Activated naive CD8-positive, alpha-beta T cell treated with anti-CD3 and anti-CD28 coated beads, Interleukin-2, amount 50 U/mL, for 24 hours (primary cell): Measurements from ENCODE around the gene CDH12.
"Not testable (repeated sequence)": the region's sequence is repeated elsewhere in the genome, so short reads cannot be mapped to it uniquely, and the experiment has no call there.

Source experiments
- ATAC-seq: fragments of 150-1000 bp; cut with Tn5 transposase; one replicate; pipeline ENCODE4 v1.10.0; 2021
- DNase-seq: peaks from one replicate; pipeline ENCODE4 v3.0.0; 2021
- H3K27ac Mint-ChIP-seq: one replicate; pipeline ENCODE4 v1.8.0; 2021; ENCODE audit warnings: mild to moderate bottlenecking, mixed read lengths
- H3K27me3 Mint-ChIP-seq: one replicate; pipeline ENCODE4 v1.8.0; 2021; ENCODE audit warnings: mixed read lengths
- H3K36me3 Mint-ChIP-seq: one replicate; pipeline ENCODE4 v1.8.0; 2021; ENCODE audit warnings: low read depth, mixed read lengths
- H3K4me1 Mint-ChIP-seq: one replicate; pipeline ENCODE4 v1.8.0; 2021; ENCODE audit warnings: mixed read lengths
- H3K4me3 Mint-ChIP-seq: one replicate; pipeline ENCODE4 v1.8.0; 2021; ENCODE audit warnings: mild to moderate bottlenecking, moderate library complexity, mixed read lengths
- H3K9me3 Mint-ChIP-seq: one replicate; pipeline ENCODE4 v1.8.0; 2021; ENCODE audit warnings: mixed read lengths

Gene CDH12

DNA sequence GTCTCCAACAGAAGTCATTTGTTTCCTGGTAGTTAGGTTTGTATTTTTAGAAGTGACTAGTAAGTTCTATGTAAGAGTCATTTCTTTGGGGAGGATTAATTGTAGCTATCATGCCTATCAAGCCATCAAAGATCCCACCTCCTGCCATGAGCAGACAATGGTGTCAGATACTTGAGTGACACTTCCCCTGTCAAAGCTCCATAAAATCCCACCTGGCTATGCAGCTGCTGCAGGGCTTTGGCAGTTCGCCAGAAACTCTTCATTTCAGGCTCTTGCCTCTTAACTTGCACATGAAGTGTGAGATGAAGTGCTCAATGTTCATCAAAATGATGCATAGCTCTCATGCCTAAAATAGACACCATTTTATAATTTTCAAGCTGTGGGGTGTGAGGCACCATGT lies 312.1 kb downstream of the CDH12 start:
- Mint-ChIP-seq H3K9me3 (peaks cover 9% of the 10 kb centered on the region), H3K27ac (no peak overlapping the region), H3K27me3 (no peaks in the 10 kb centered on the region), H3K4me1 (no peaks in the 10 kb centered on the region), H3K36me3 (no peaks in the 10 kb centered on the region), H3K4me3 (no peak overlapping the region)
- no peak for DNase-seq
- no peak for ATAC-seq

GRCh38 chr5:22539762-22540161 lies 313.4 kb downstream of the CDH12 start:
- Mint-ChIP-seq H3K4me3 (no peak overlapping the region), H3K27ac (no peak overlapping the region), H3K36me3 (no peaks in the 10 kb centered on the region), H3K27me3 (no peaks in the 10 kb centered on the region), H3K9me3 (peaks cover 9% of the 10 kb centered on the region), H3K4me1 (no peaks in the 10 kb centered on the region)
- DNase-seq (no peak), ATAC-seq (no peak)

- Mint-ChIP-seq H3K36me3 (no peaks in the 10 kb centered on the region), H3K4me1 (no peaks in the 10 kb centered on the region), H3K4me3 (no peak overlapping the region), H3K9me3 (no peaks in the 10 kb centered on the region), H3K27me3 (no peaks in the 10 kb centered on the region), H3K27ac (no peak overlapping the region)
- no peak for DNase-seq
- no peak for ATAC-seq
Measured at GRCh38 chr5:22531986-22532385, 321.2 kb downstream of the CDH12 start.

- Mint-ChIP-seq H3K9me3 (peaks cover 17% of the 10 kb centered on the region), H3K27me3 (no peaks in the 10 kb centered on the region), H3K27ac (no peak overlapping the region), H3K4me1 (no peaks in the 10 kb centered on the region), H3K4me3 (no peak overlapping the region), H3K36me3 (no peaks in the 10 kb centered on the region)
- DNase-seq (no peak), ATAC-seq (no peak)
Measured at GRCh38 chr5:22521521-22521920, 331.6 kb downstream of the CDH12 start.

- not testable (repeated sequence) for H3K27me3 Mint-ChIP-seq, ATAC-seq, H3K36me3 Mint-ChIP-seq, H3K4me1 Mint-ChIP-seq, H3K4me3 Mint-ChIP-seq, DNase-seq, H3K27ac Mint-ChIP-seq
- H3K9me3 Mint-ChIP-seq = peaks cover 18% of the 10 kb centered on the region
Measured at GRCh38 chr5:22516497-22516896, 336.6 kb downstream of the CDH12 start.

DNA sequence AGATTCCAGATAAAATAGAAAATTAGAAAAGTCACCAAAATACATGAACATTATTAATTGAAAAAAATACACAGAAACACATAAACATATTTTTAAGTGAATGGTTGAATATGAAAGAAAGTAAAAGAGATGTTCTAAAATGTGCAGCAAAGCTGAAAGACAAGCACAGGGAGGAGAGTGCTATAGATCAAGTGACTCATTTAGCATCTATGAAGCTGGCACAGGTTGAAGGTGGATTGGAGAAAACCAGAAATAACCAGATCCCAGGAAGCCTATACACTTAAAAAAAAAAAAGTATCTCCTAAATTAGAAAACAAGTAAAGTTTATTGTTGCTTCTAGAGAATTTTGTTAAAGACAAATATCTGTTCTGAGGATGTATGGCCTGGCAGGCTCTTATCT lies 338.9 kb downstream of the CDH12 start:
- ATAC-seq (no peak), DNase-seq (no peak)
- Mint-ChIP-seq H3K27me3 (no peaks in the 10 kb centered on the region), H3K4me1 (no peaks in the 10 kb centered on the region), H3K9me3 (peaks cover 18% of the 10 kb centered on the region), H3K36me3 (no peaks in the 10 kb centered on the region), H3K27ac (no peak overlapping the region), H3K4me3 (no peak overlapping the region)

GRCh38 chr5:22505891-22506290 lies 347.3 kb downstream of the CDH12 start:
- ATAC-seq = no peak
- no peaks in the 10 kb centered on the region for H3K4me1 Mint-ChIP-seq
- H3K36me3 Mint-ChIP-seq = no peaks in the 10 kb centered on the region
- H3K9me3 Mint-ChIP-seq = peaks cover 20% of the 10 kb centered on the region
- no peak overlapping the region for H3K27ac Mint-ChIP-seq
- no peak overlapping the region for H3K4me3 Mint-ChIP-seq
- no peaks in the 10 kb centered on the region for H3K27me3 Mint-ChIP-seq
- no peak for DNase-seq

- Mint-ChIP-seq H3K27me3 (no peaks in the 10 kb centered on the region), H3K9me3 (peaks cover 27% of the 10 kb centered on the region), H3K4me3 (no peak overlapping the region), H3K36me3 (no peaks in the 10 kb centered on the region), H3K4me1 (no peaks in the 10 kb centered on the region), H3K27ac (no peak overlapping the region)
- ATAC-seq (no peak), DNase-seq (no peak)
Measured at GRCh38 chr5:22504411-22504810, 348.7 kb downstream of the CDH12 start.

GRCh38 chr5:22500556-22500955 lies 352.6 kb downstream of the CDH12 start:
- no peaks in the 10 kb centered on the region for H3K36me3 Mint-ChIP-seq
- H3K4me3 Mint-ChIP-seq = no peak overlapping the region
- no peak overlapping the region for H3K27ac Mint-ChIP-seq
- H3K9me3 Mint-ChIP-seq = peaks cover 38% of the 10 kb centered on the region
- ATAC-seq (no peak), DNase-seq (no peak)
- no peaks in the 10 kb centered on the region for H3K4me1 Mint-ChIP-seq
- H3K27me3 Mint-ChIP-seq = no peaks in the 10 kb centered on the region

GRCh38 chr5:22496666-22497065 lies 356.5 kb downstream of the CDH12 start:
- ATAC-seq (no peak), DNase-seq (no peak)
- no peaks in the 10 kb centered on the region for H3K27me3 Mint-ChIP-seq
- H3K36me3 Mint-ChIP-seq = no peaks in the 10 kb centered on the region
- no peak overlapping the region for H3K4me3 Mint-ChIP-seq
- no peak overlapping the region for H3K27ac Mint-ChIP-seq
- peaks cover 24% of the 10 kb centered on the region for H3K9me3 Mint-ChIP-seq
- no peaks in the 10 kb centered on the region for H3K4me1 Mint-ChIP-seq

- no peaks in the 10 kb centered on the region for H3K27me3 Mint-ChIP-seq
- ATAC-seq (no peak), DNase-seq (no peak)
- no peaks in the 10 kb centered on the region for H3K4me1 Mint-ChIP-seq
- peaks cover 22% of the 10 kb centered on the region for H3K9me3 Mint-ChIP-seq
- no peak overlapping the region for H3K27ac Mint-ChIP-seq
- no peaks in the 10 kb centered on the region for H3K36me3 Mint-ChIP-seq
- no peak overlapping the region for H3K4me3 Mint-ChIP-seq
Measured at GRCh38 chr5:22495016-22495720, 358.0 kb downstream of the CDH12 start.

DNA sequence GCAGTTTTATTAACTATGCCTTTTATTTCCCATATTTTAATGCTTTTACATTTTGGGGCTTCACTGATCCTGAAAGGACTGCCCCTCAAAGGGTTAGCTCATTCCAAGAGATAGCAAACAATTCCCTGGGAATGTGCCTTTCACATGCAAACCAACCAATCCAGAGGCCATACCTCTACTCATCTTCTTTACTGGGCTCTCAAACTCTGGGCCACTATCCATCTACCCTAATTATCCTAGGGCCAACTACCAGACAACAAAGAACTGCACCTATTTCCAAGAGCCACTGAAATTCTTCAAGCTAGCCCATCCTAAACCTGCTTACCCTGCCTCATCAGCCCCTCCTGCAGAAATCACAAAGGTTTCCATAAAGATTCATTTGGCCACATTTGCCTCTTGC lies 364.7 kb downstream of the CDH12 start:
- no peak for DNase-seq
- no peak overlapping the region for H3K27ac Mint-ChIP-seq
- no peaks in the 10 kb centered on the region for H3K36me3 Mint-ChIP-seq
- no peak overlapping the region for H3K4me3 Mint-ChIP-seq
- peaks cover 10% of the 10 kb centered on the region for H3K9me3 Mint-ChIP-seq
- H3K27me3 Mint-ChIP-seq = no peaks in the 10 kb centered on the region
- no peak for ATAC-seq
- H3K4me1 Mint-ChIP-seq = no peaks in the 10 kb centered on the region

- H3K36me3 Mint-ChIP-seq = no peaks in the 10 kb centered on the region
- H3K4me1 Mint-ChIP-seq = no peaks in the 10 kb centered on the region
- ATAC-seq (no peak), DNase-seq (no peak)
- no peak overlapping the region for H3K27ac Mint-ChIP-seq
- H3K27me3 Mint-ChIP-seq = no peaks in the 10 kb centered on the region
- H3K9me3 Mint-ChIP-seq = peaks cover 10% of the 10 kb centered on the region
- H3K4me3 Mint-ChIP-seq = no peak overlapping the region
Measured at GRCh38 chr5:22480305-22480704, 372.8 kb downstream of the CDH12 start.

- H3K27ac Mint-ChIP-seq = no peak overlapping the region
- H3K36me3 Mint-ChIP-seq = no peaks in the 10 kb centered on the region
- no peak for ATAC-seq
- H3K9me3 Mint-ChIP-seq = peaks cover 21% of the 10 kb centered on the region
- H3K27me3 Mint-ChIP-seq = no peaks in the 10 kb centered on the region
- DNase-seq = no peak
- no peaks in the 10 kb centered on the region for H3K4me1 Mint-ChIP-seq
- H3K4me3 Mint-ChIP-seq = no peak overlapping the region
Measured at GRCh38 chr5:22473886-22474285, 379.3 kb downstream of the CDH12 start.

GRCh38 chr5:22471154-22471553 lies 382.0 kb downstream of the CDH12 start:
- Mint-ChIP-seq H3K27ac (no peak overlapping the region), H3K36me3 (no peaks in the 10 kb centered on the region), H3K9me3 (peaks cover 16% of the 10 kb centered on the region), H3K4me1 (no peaks in the 10 kb centered on the region), H3K4me3 (no peak overlapping the region), H3K27me3 (no peaks in the 10 kb centered on the region)
- no peak for ATAC-seq
- DNase-seq = no peak

- H3K4me3 Mint-ChIP-seq = no peak overlapping the region
- ATAC-seq = no peak
- H3K4me1 Mint-ChIP-seq = no peaks in the 10 kb centered on the region
- no peak overlapping the region for H3K27ac Mint-ChIP-seq
- no peaks in the 10 kb centered on the region for H3K27me3 Mint-ChIP-seq
- H3K9me3 Mint-ChIP-seq = peaks cover 14% of the 10 kb centered on the region
- H3K36me3 Mint-ChIP-seq = no peaks in the 10 kb centered on the region
- DNase-seq = no peak
Measured at GRCh38 chr5:22470408-22470807, 382.7 kb downstream of the CDH12 start.
